Measurements from ENCODE around the gene GABBR2.

- TF ChIP-seq CTCF (IDR thresholded peaks at IDR 0.05) (no peak), EZH2 (IDR thresholded peaks at IDR 0.05; ENCODE audit: borderline replicate concordance, insufficient read depth, low read depth, low read length, poor library complexity, severe bottlenecking) (no peak)
Measured at GRCh38 chr9:98692392-98692791, 16.3 kb downstream of the GABBR2 start.

Measured in B cell (primary cell).